Right renal cortex interstitium (tissue), 3 donors: ENCODE results near the gene PPP2R3B. TPM values are rescaled to one million over a fixed set of nuclear protein-coding genes. Genes with fewer than 3 reads are reported as not detected.
"Not testable (repeated sequence)": the region's sequence is repeated elsewhere in the genome, so short reads cannot be mapped to it uniquely, and the experiment has no call there.

Source experiments
- DNase-seq, 3 donors: peaks; one replicate each; pipeline ENCODE4 v3.0.0-alpha.2; 2013; ENCODE audit warnings: low read depth in 3 of 3, low spot score in 2 of 3
- polyA plus RNA-seq, 3 donors: library from polyadenylated mRNA; unstranded; fragments of 120-200 nt; gene quantifications; one replicate each; pipeline ENCODE4 v1.2.1, GENCODE V29; 2013; ENCODE audit not compliant: insufficient read length in 3 of 3

The PPP2R3B gene
- polyA plus RNA-seq, 3 donors = 17.1 to 23.1 (median 18.5) TPM

- DNase-seq = not testable (repeated sequence)
Observed at GRCh38 chrX:324664-325063, 62.0 kb downstream of the PPP2R3B start.

GRCh38 chrX:323721-324628 lies 62.7 kb downstream of the PPP2R3B start:
- no peak for DNase-seq

- DNase-seq = no peak
Observed at GRCh38 chrX:320126-320783, 66.5 kb downstream of the PPP2R3B start.

GRCh38 chrX:319579-320125 lies 67.1 kb downstream of the PPP2R3B start:
- no peak for DNase-seq

- peak; percentile 97 to 99 (median 98) for DNase-seq
Observed at GRCh38 chrX:318739-319578, 67.7 kb downstream of the PPP2R3B start, which contains the start of gene GTPBP6. Gene GTPBP6 (minus strand): TSS chrX:318796. CDS start chrX:318787, 9 bp downstream.

- peak; percentile 85 to 96 (median 95) for DNase-seq
Observed at GRCh38 chrX:318068-318738, 68.5 kb downstream of the PPP2R3B start.

GRCh38 chrX:317424-318067 lies 69.2 kb downstream of the PPP2R3B start:
- no peak for DNase-seq

GRCh38 chrX:316351-317325 lies 70.1 kb downstream of the PPP2R3B start:
- DNase-seq = no peak

- no peak for DNase-seq
Observed at GRCh38 chrX:314781-315595, 71.7 kb downstream of the PPP2R3B start.

GRCh38 chrX:314049-314448 lies 72.7 kb downstream of the PPP2R3B start:
- no peak for DNase-seq

- DNase-seq = no peak
Observed at GRCh38 chrX:313546-313945, 73.2 kb downstream of the PPP2R3B start.

GRCh38 chrX:312621-313331 lies 73.9 kb downstream of the PPP2R3B start:
- DNase-seq = no peak

- no peak for DNase-seq
Observed at GRCh38 chrX:311156-312129, 75.3 kb downstream of the PPP2R3B start.

GRCh38 chrX:310621-311155 lies 76.0 kb downstream of the PPP2R3B start:
- DNase-seq = no peak

GRCh38 chrX:308821-309520 lies 77.7 kb downstream of the PPP2R3B start:
- DNase-seq = no peak
